ENCODE measurements around the gene TUBB6. TPM values are rescaled to one million over a fixed set of nuclear protein-coding genes. Genes with fewer than 3 reads are reported as not detected.

The TUBB6 gene
- total RNA-seq, 6 donors from 2014 or later, result 89.1 to 380 (median 157) TPM

- ATAC-seq (ENCODE audit: low FRiP score in 2 of 2), result no peak
- TF ChIP-seq, protein P1, sequence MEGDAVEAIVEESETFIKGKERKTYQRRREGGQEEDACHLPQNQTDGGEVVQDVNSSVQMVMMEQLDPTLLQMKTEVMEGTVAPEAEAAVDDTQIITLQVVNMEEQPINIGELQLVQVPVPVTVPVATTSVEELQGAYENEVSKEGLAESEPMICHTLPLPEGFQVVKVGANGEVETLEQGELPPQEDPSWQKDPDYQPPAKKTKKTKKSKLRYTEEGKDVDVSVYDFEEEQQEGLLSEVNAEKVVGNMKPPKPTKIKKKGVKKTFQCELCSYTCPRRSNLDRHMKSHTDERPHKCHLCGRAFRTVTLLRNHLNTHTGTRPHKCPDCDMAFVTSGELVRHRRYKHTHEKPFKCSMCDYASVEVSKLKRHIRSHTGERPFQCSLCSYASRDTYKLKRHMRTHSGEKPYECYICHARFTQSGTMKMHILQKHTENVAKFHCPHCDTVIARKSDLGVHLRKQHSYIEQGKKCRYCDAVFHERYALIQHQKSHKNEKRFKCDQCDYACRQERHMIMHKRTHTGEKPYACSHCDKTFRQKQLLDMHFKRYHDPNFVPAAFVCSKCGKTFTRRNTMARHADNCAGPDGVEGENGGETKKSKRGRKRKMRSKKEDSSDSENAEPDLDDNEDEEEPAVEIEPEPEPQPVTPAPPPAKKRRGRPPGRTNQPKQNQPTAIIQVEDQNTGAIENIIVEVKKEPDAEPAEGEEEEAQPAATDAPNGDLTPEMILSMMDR (IDR thresholded peaks at IDR 0.05), result no peak
- no peak for TF ChIP-seq EP300 (IDR thresholded peaks at IDR 0.05)
- TF ChIP-seq POLR2AphosphoS5 (IDR thresholded peaks at IDR 0.05), result no peak
- no peak for TF ChIP-seq POLR2A (IDR thresholded peaks at IDR 0.05)
- Histone ChIP-seq H3K9me3 (no peaks in the 10 kb centered on the region), H3K4me3 (no peak overlapping the region), H3K36me3 (peaks cover 7 to 90% (median 30%) of the 10 kb centered on the region in 4 donors), H3K27me3 (no peaks in the 10 kb centered on the region), H3K4me1 (peaks cover 0 to 4% (median 0%) of the 10 kb centered on the region in 4 donors), H3K27ac (no peak overlapping the region)
- WGBS, 2 donors, result 86 to 95% methylated on average over 2 of the region's 2 CpGs
- DNase-seq, result no peak
Measured at GRCh38 chr18:12336171-12336613, 28.2 kb downstream of the TUBB6 start.

DNA sequence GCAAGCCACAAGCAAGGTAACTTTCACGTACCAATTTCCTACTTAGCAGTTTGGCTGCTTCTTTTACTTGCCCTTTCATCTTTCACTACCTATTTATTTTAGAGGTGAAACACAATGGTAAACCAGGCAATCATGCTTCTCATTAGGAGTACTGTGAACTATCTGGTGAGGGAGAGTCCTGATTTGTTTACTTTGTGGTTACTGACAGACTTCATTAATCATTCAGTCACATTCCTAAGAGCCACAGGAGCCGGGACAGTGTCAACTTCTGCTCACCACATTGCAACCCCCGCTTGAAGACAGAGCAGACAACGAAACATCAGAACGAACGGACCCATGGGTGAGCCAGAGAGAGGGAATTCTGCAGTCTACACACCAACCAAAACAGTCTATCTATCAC is 28.8 kb downstream of the TUBB6 start:
- Histone ChIP-seq H3K27me3 (no peaks in the 10 kb centered on the region), H3K4me3 (no peak overlapping the region), H3K4me1 (peaks cover 0 to 4% (median 0%) of the 10 kb centered on the region in 4 donors), H3K36me3 (peaks cover 7 to 93% (median 32%) of the 10 kb centered on the region in 4 donors), H3K9me3 (no peaks in the 10 kb centered on the region), H3K27ac (no peak overlapping the region)
- TF ChIP-seq POLR2AphosphoS5 (IDR thresholded peaks at IDR 0.05), result no peak
- TF ChIP-seq EP300 (IDR thresholded peaks at IDR 0.05), result no peak
- TF ChIP-seq, protein P1 (IDR thresholded peaks at IDR 0.05), result no peak
- TF ChIP-seq POLR2A (IDR thresholded peaks at IDR 0.05), result no peak
- ATAC-seq (ENCODE audit: low FRiP score in 2 of 2), result no peak
- no peak for DNase-seq
- 68 to 77% methylated on average over 6 of the region's 6 CpGs for whole genome bisulfite sequencing, 2 donors

GRCh38 chr18:12338382-12338781 is 30.3 kb downstream of the TUBB6 start:
- peaks cover 0 to 4% (median 0%) of the 10 kb centered on the region in 4 donors for H3K4me1 ChIP-seq
- H3K27me3 ChIP-seq, result no peaks in the 10 kb centered on the region
- WGBS, 2 donors, result 89 to 97% methylated on average over 2 of the region's 2 CpGs
- DNase-seq, result no peak
- no peak overlapping the region for H3K4me3 ChIP-seq
- H3K9me3 ChIP-seq, result no peaks in the 10 kb centered on the region
- TF ChIP-seq POLR2AphosphoS5 (IDR thresholded peaks at IDR 0.05), result no peak
- TF ChIP-seq POLR2A (IDR thresholded peaks at IDR 0.05), result no peak
- TF ChIP-seq, protein P1 (IDR thresholded peaks at IDR 0.05), result no peak
- no peak for TF ChIP-seq EP300 (IDR thresholded peaks at IDR 0.05)
- H3K36me3 ChIP-seq, result peaks cover 9 to 100% (median 44%) of the 10 kb centered on the region in 4 donors
- no peak overlapping the region for H3K27ac ChIP-seq
- no peak for ATAC-seq (ENCODE audit: low FRiP score in 2 of 2)

- Histone ChIP-seq H3K27me3 (no peaks in the 10 kb centered on the region), H3K4me3 (no peak overlapping the region), H3K9me3 (no peaks in the 10 kb centered on the region), H3K4me1 (no peaks in the 10 kb centered on the region), H3K27ac (no peak overlapping the region), H3K36me3 (peaks cover 25 to 98% (median 53%) of the 10 kb centered on the region in 4 donors)
- DNase-seq (no peak), ATAC-seq (ENCODE audit: low FRiP score in 2 of 2) (no peak)
- TF ChIP-seq EP300 (IDR thresholded peaks at IDR 0.05), result no peak
- no peak for TF ChIP-seq POLR2A (IDR thresholded peaks at IDR 0.05)
- TF ChIP-seq, protein P1 (IDR thresholded peaks at IDR 0.05), result no peak
- TF ChIP-seq POLR2AphosphoS5 (IDR thresholded peaks at IDR 0.05), result no peak
- WGBS, 2 donors, result 86% methylated on average over 5 of the region's 5 CpGs
Measured at GRCh38 chr18:12340945-12341660, 33.1 kb downstream of the TUBB6 start.

GRCh38 chr18:12342661-12343060 is 34.6 kb downstream of the TUBB6 start:
- TF ChIP-seq POLR2AphosphoS5 (IDR thresholded peaks at IDR 0.05), result no peak
- TF ChIP-seq, protein P1 (IDR thresholded peaks at IDR 0.05), result no peak
- TF ChIP-seq EP300 (IDR thresholded peaks at IDR 0.05), result no peak
- no peak for TF ChIP-seq POLR2A (IDR thresholded peaks at IDR 0.05)
- 93 to 95% methylated on average over 4 of the region's 4 CpGs for WGBS, 2 donors
- no peak overlapping the region for H3K27ac ChIP-seq
- ATAC-seq (ENCODE audit: low FRiP score in 2 of 2) (no peak), DNase-seq (no peak)
- no peaks in the 10 kb centered on the region for H3K9me3 ChIP-seq
- H3K36me3 ChIP-seq, result peaks cover 19 to 98% (median 64%) of the 10 kb centered on the region in 4 donors
- no peak overlapping the region for H3K4me3 ChIP-seq
- no peaks in the 10 kb centered on the region for H3K4me1 ChIP-seq
- H3K27me3 ChIP-seq, result no peaks in the 10 kb centered on the region

Data from upper lobe of left lung (tissue), 6 donors.